ENCODE data around the gene PLPP2. TPM values are rescaled to one million over a fixed set of nuclear protein-coding genes. Genes with fewer than 3 reads are reported as not detected.
"Not testable (repeated sequence)": the region's sequence is repeated elsewhere in the genome, so short reads cannot be mapped to it uniquely, and the experiment has no call there.

PLPP2 gene
- total and polyA plus RNA-seq, 4 donors, result 14.1 to 41.3 (median 35.0) TPM

GRCh38 chr19:246551-246950, 44.7 kb downstream of the PLPP2 start:
- Histone ChIP-seq H3K27me3 (ENCODE audit: control insufficient read depth in 3 of 3, insufficient read depth in 3 of 3, low read length in 2 of 3) (no peaks in the 10 kb centered on the region), H3K4me1 (ENCODE audit: control insufficient read depth in 5 of 5, insufficient read depth in 5 of 5, low read length in 5 of 5) (peaks cover 0 to 4% (median 0%) of the 10 kb centered on the region in 5 donors), H3K27ac (ENCODE audit: low read depth in 1 of 2, low read length in 1 of 2) (no peak overlapping the region), H3K4me3 (no peak overlapping the region), H3K9me3 (ENCODE audit: control insufficient read depth in 4 of 4, insufficient read depth in 3 of 4, low read length in 3 of 4) (no peaks in the 10 kb centered on the region), H3K36me3 (ENCODE audit: control insufficient read depth in 4 of 4, insufficient read depth in 4 of 4, low read length in 4 of 4) (no peaks in the 10 kb centered on the region), H3K9ac (ENCODE audit: insufficient read depth in 1 of 2, low read length in 2 of 2) (no peak overlapping the region)
- ATAC-seq (ENCODE audit: insufficient read depth, low FRiP score) (no peak), DNase-seq (no peak)
- 75% methylated on average over 34 to 48 of the region's 48 CpGs for WGBS, 2 donors
- TF ChIP-seq, protein P1, sequence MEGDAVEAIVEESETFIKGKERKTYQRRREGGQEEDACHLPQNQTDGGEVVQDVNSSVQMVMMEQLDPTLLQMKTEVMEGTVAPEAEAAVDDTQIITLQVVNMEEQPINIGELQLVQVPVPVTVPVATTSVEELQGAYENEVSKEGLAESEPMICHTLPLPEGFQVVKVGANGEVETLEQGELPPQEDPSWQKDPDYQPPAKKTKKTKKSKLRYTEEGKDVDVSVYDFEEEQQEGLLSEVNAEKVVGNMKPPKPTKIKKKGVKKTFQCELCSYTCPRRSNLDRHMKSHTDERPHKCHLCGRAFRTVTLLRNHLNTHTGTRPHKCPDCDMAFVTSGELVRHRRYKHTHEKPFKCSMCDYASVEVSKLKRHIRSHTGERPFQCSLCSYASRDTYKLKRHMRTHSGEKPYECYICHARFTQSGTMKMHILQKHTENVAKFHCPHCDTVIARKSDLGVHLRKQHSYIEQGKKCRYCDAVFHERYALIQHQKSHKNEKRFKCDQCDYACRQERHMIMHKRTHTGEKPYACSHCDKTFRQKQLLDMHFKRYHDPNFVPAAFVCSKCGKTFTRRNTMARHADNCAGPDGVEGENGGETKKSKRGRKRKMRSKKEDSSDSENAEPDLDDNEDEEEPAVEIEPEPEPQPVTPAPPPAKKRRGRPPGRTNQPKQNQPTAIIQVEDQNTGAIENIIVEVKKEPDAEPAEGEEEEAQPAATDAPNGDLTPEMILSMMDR (IDR thresholded peaks at IDR 0.05; ENCODE audit: control extremely low read depth, extremely low read depth), result no peak

DNA sequence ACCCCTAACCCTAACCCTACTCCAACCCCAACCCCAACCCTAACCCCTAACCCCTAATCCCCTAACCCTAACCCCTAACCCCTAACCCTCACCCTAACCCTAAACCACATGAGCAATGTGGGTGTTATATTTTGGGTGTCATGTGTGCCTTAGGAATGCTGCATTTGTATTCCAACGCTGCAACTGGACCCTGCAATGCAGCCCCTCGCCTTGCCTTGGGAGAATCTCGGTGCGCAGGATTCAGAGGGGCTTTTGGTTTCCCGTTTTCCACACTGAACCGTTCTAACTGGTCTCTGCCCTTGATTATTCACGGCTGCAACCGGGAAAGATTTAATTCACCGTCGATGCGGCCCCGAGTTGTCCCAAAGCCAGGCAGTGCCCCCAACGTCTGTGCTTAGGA, 45.3 kb downstream of the PLPP2 start:
- WGBS, 2 donors, result 70 to 80% methylated on average over 12 to 13 of the region's 13 CpGs
- H3K9ac ChIP-seq (ENCODE audit: insufficient read depth in 1 of 2, low read length in 2 of 2); H3K36me3 ChIP-seq (ENCODE audit: control insufficient read depth in 4 of 4, insufficient read depth in 4 of 4, low read length in 4 of 4); H3K4me1 ChIP-seq (ENCODE audit: control insufficient read depth in 5 of 5, insufficient read depth in 5 of 5, low read length in 5 of 5); H3K4me3 ChIP-seq; ATAC-seq (ENCODE audit: insufficient read depth, low FRiP score); H3K9me3 ChIP-seq (ENCODE audit: control insufficient read depth in 4 of 4, insufficient read depth in 3 of 4, low read length in 3 of 4); H3K27ac ChIP-seq (ENCODE audit: low read depth in 1 of 2, low read length in 1 of 2); H3K27me3 ChIP-seq (ENCODE audit: control insufficient read depth in 3 of 3, insufficient read depth in 3 of 3, low read length in 2 of 3): not testable (repeated sequence)
- DNase-seq, result peak; percentile 6 to 20 (median 12)

DNA sequence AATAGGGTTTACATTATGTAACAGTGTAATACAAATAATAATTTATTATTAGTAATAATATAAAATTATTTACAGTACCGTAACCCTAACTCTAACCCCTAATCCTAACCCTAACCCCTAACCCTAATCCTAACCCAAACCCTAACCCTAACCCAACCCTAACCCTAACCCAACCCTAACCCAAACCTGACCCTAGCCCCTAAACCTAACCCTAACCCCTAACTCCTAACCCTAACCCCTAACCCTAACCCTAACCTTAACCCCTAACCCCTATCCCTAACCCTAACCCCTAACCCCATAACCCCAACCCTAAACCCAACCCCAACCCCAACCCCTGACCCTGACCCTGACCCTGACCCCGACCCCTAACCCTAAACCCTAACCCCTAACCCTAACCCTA, 45.7 kb downstream of the PLPP2 start:
- DNase-seq (no peak), ATAC-seq (ENCODE audit: insufficient read depth, low FRiP score) (no peak)
- H3K27ac ChIP-seq (ENCODE audit: low read depth in 1 of 2, low read length in 1 of 2), result no peak overlapping the region
- 93 to 94% methylated on average over 2 of the region's 2 CpGs for WGBS, 2 donors
- TF ChIP-seq, protein P1 (IDR thresholded peaks at IDR 0.05; ENCODE audit: control extremely low read depth, extremely low read depth), result no peak
- no peak overlapping the region for H3K9ac ChIP-seq (ENCODE audit: insufficient read depth in 1 of 2, low read length in 2 of 2)
- no peaks in the 10 kb centered on the region for H3K27me3 ChIP-seq (ENCODE audit: control insufficient read depth in 3 of 3, insufficient read depth in 3 of 3, low read length in 2 of 3)
- H3K36me3 ChIP-seq (ENCODE audit: control insufficient read depth in 4 of 4, insufficient read depth in 4 of 4, low read length in 4 of 4), result no peaks in the 10 kb centered on the region
- H3K9me3 ChIP-seq (ENCODE audit: control insufficient read depth in 4 of 4, insufficient read depth in 3 of 4, low read length in 3 of 4), result no peaks in the 10 kb centered on the region
- no peak overlapping the region for H3K4me3 ChIP-seq
- peaks cover 0 to 4% (median 0%) of the 10 kb centered on the region in 5 donors for H3K4me1 ChIP-seq (ENCODE audit: control insufficient read depth in 5 of 5, insufficient read depth in 5 of 5, low read length in 5 of 5)

Other genes starting within 250 kb of the PLPP2 start
- not detected for gene OR4F17, start 184.3 kb downstream of the PLPP2 start, total RNA-seq
- not detected for gene OR4F17, start 184.3 kb downstream of the PLPP2 start, polyA plus RNA-seq
- 10 to 100 TPM; 19.4 to 34.0 TPM for gene MIER2, start 53.4 kb upstream of the PLPP2 start, total RNA-seq
- gene MIER2, start 53.4 kb upstream of the PLPP2 start, polyA plus RNA-seq, result 10 to 100 TPM; 22.5 to 34.9 TPM
- gene C2CD4C, start 117.7 kb upstream of the PLPP2 start, total RNA-seq, result 1 to 10 TPM in 1 of 2 donors, under 1 TPM in 1; 0.88 to 1.4 TPM
- gene C2CD4C, start 117.7 kb upstream of the PLPP2 start, polyA plus RNA-seq, result 1 to 10 TPM; 1.2 TPM
- gene SHC2, start 169.6 kb upstream of the PLPP2 start, total RNA-seq, result 10 to 100 TPM; 13.2 to 15.9 TPM
- gene SHC2, start 169.6 kb upstream of the PLPP2 start, polyA plus RNA-seq, result 10 to 100 TPM; 11.2 to 23.1 TPM
- 1 to 10 TPM in 1 of 2 donors, under 1 TPM in 1; 0.80 to 4.4 TPM for gene MADCAM1, start 205.1 kb upstream of the PLPP2 start, total RNA-seq
- gene MADCAM1, start 205.1 kb upstream of the PLPP2 start, polyA plus RNA-seq, result under 1 TPM; 0.24 to 0.41 TPM
- gene TPGS1, start 216.1 kb upstream of the PLPP2 start, total RNA-seq, result 10 to 100 TPM; 12.2 to 31.7 TPM
- gene TPGS1, start 216.1 kb upstream of the PLPP2 start, polyA plus RNA-seq, result 10 to 100 TPM; 19.4 to 32.7 TPM
- gene CDC34, start 240.4 kb upstream of the PLPP2 start, total RNA-seq, result 10 to 100 TPM; 42.9 to 67.9 TPM
- gene CDC34, start 240.4 kb upstream of the PLPP2 start, polyA plus RNA-seq, result 10 to 100 TPM; 52.3 to 89.1 TPM